MCF 10A (cell line): Measurements from ENCODE around the gene CCDC39. TPM values are rescaled to one million over a fixed set of nuclear protein-coding genes. Genes with fewer than 3 reads are reported as not detected.
A peak's percentile ranks its signal among the peaks of the same experiment; 100 is the strongest.

Experiments
- BruUV-seq: library from RNA; stranded (reverse); fragments of 400-500 nt; replicated peaks from 2 replicates; lab custom pipeline; 2021; lab: Mats Ljungman, UMichigan
- CTCF ChIA-PET: fragments of 300-600 bp; sonication (Branson Sonifier 250); formaldehyde crosslinking; extraction: SDS; loops from one replicate; lab custom pipeline; 2021; ENCODE audit warnings: antibody characterized with exemption, inconsistent platforms; lab: Yijun Ruan, JAX
- POLR2A ChIA-PET: fragments of 300-600, 350-650 bp; sonication (Branson Sonifier 250); formaldehyde crosslinking; extraction: SDS; loops from one replicate; lab custom pipeline; 2020; ENCODE audit warnings: antibody characterized with exemption, inconsistent platforms; lab: Yijun Ruan, JAX
- DNase-seq: peaks from one replicate; pipeline ENCODE4 v3.0.0-alpha.2; 2018; ENCODE audit not compliant: unreplicated experiment
- H3K27ac Mint-ChIP-seq: one replicate; pipeline ENCODE4 v1.8.0; 2022; ENCODE audit warnings: mild to moderate bottlenecking, low read depth, mixed read lengths; ENCODE audit not compliant: unreplicated experiment
- H3K27me3 Mint-ChIP-seq: one replicate; pipeline ENCODE4 v1.8.0; 2022; ENCODE audit warnings: mixed read lengths; ENCODE audit not compliant: insufficient read depth, unreplicated experiment
- H3K36me3 Mint-ChIP-seq: one replicate; pipeline ENCODE4 v1.8.0; 2022; ENCODE audit warnings: mild to moderate bottlenecking, moderate library complexity, mixed read lengths; ENCODE audit not compliant: insufficient read depth, unreplicated experiment
- H3K4me1 Mint-ChIP-seq: one replicate; pipeline ENCODE4 v1.8.0; 2022; ENCODE audit warnings: mixed read lengths; ENCODE audit not compliant: insufficient read depth, unreplicated experiment
- H3K4me3 Mint-ChIP-seq: one replicate; pipeline ENCODE4 v1.8.0; 2022; ENCODE audit warnings: mild to moderate bottlenecking, moderate library complexity, mixed read lengths; ENCODE audit not compliant: unreplicated experiment
- H3K9me3 Mint-ChIP-seq: one replicate; pipeline ENCODE4 v1.8.0; 2022; ENCODE audit warnings: mixed read lengths; ENCODE audit not compliant: unreplicated experiment
- intact Hi-C: fragments of 100-400 bp; cut with micrococcal nuclease; formaldehyde crosslinking; loops from 2 replicates; pipeline ENCODE4 v1.14.1; 2022
- total RNA-seq: library from RNA; stranded (reverse); gene quantifications from 2 replicates; pipeline ENCODE4 v1.2.3, GENCODE V29; 2022
- TF ChIP-seq, protein P1 (sequence below): fragments of 200-600 bp; IDR thresholded peaks from one replicate; pipeline ENCODE4 v1.8.0; 2022; ENCODE audit warnings: antibody characterized with exemption, mild to moderate bottlenecking; ENCODE audit not compliant: unreplicated experiment

Gene CCDC39
- total RNA-seq, 1 experiment from 2014 or later, result not detected

DNA sequence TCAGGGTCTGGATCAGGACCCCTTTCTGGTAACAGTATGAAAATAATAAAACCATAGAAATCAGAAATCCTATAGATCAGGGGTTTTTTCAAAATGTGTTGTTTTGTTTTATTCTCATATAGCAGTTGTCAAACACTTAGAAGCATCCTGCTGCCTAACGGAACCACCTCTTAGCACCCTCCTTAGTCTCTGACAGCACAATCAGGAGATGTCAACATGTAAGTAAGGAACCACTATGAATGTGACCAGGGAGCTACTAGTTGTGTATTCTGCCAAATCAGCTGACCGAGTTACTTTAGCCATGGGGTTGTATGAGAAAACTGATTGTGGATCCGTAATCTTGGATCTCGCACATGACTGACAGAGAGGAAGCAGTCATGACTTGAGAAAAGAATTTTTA, 22.2 kb downstream of the CCDC39 start:
- BruUV-seq, result no TSS peak
- Mint-ChIP-seq H3K27ac (no peak overlapping the region), H3K36me3 (no peaks in the 10 kb centered on the region), H3K9me3 (no peaks in the 10 kb centered on the region), H3K4me1 (peaks cover 5% of the 10 kb centered on the region), H3K4me3 (no peak overlapping the region), H3K27me3 (no peaks in the 10 kb centered on the region)
- intact Hi-C loops, result no loop called here
- DNase-seq, result no peak
- TF ChIP-seq, protein P1, sequence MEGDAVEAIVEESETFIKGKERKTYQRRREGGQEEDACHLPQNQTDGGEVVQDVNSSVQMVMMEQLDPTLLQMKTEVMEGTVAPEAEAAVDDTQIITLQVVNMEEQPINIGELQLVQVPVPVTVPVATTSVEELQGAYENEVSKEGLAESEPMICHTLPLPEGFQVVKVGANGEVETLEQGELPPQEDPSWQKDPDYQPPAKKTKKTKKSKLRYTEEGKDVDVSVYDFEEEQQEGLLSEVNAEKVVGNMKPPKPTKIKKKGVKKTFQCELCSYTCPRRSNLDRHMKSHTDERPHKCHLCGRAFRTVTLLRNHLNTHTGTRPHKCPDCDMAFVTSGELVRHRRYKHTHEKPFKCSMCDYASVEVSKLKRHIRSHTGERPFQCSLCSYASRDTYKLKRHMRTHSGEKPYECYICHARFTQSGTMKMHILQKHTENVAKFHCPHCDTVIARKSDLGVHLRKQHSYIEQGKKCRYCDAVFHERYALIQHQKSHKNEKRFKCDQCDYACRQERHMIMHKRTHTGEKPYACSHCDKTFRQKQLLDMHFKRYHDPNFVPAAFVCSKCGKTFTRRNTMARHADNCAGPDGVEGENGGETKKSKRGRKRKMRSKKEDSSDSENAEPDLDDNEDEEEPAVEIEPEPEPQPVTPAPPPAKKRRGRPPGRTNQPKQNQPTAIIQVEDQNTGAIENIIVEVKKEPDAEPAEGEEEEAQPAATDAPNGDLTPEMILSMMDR, result no peak
- ChIA-PET POLR2A (no interaction called here), CTCF (interaction anchor here (1.2 kb wide), 1 partner anchor 11 kb away, joined by 7 read pairs; no protein-coding TSS in a partner anchor)

DNA sequence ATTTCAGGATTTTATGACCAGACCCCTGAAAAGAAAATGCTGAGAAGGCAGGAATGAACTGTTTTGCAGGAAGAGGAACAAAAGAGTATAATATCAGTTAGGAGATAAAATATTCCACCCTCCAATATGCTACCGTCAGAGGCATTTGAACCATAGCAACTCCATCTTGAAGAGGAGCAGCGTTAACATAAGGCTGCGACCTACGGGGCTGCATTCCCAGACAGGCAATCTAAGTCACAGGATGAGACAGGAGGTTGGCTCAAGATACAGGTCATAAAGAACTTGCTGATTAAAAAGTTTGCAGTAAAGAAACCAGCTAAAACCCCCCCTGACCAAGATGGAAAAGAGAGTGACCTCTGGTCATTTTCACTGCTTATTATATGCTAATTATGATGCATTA, 22.9 kb downstream of the CCDC39 start:
- no TSS peak for BruUV-seq
- ChIA-PET CTCF (no interaction called here), POLR2A (no interaction called here)
- Mint-ChIP-seq H3K9me3 (no peaks in the 10 kb centered on the region), H3K27ac (no peak overlapping the region), H3K4me3 (no peak overlapping the region), H3K4me1 (peaks cover 5% of the 10 kb centered on the region), H3K36me3 (no peaks in the 10 kb centered on the region), H3K27me3 (no peaks in the 10 kb centered on the region)
- TF ChIP-seq, protein P1, result no peak
- no peak for DNase-seq
- intact Hi-C loops, result no loop called here

DNA sequence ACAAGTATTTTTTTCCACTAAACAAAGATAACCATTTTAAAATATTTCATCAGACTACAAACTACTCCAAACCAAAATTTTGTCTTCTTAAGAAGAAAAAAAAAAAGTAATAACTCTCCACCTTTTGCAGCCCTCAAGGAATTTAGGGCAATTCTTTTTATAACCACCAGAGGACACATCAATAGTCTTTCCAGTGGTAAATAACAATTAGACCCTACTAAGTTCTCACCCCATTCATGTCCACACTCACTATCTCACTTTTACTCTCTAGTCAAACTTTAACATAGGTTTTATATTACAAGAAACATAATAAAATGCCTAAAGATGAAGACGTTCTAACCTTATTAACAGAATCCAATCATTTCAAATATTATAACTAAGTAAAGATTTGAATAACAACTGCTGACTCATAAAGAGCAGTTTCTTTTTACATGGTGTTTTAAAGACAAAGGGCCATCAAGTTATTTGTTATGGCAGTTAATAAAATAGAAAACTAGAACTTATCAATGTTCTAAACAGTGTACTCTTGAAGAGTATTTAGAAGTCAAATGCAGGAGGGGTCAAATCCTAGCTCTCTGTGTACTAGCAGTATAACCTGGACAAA, 33.0 kb downstream of the CCDC39 start:
- Mint-ChIP-seq H3K4me3 (no peak overlapping the region), H3K27ac (no peak overlapping the region), H3K4me1 (no peaks in the 10 kb centered on the region), H3K9me3 (no peaks in the 10 kb centered on the region), H3K36me3 (no peaks in the 10 kb centered on the region), H3K27me3 (no peaks in the 10 kb centered on the region)
- DNase-seq, result peak; percentile 8
- intact Hi-C loops, result no loop called here
- TF ChIP-seq, protein P1, result peak; percentile 36
- BruUV-seq, result no TSS peak
- ChIA-PET CTCF (interaction anchor here (1.6 kb wide), 1 partner anchor 12 kb away, joined by 7 read pairs; no protein-coding TSS in a partner anchor), POLR2A (no interaction called here)

DNA sequence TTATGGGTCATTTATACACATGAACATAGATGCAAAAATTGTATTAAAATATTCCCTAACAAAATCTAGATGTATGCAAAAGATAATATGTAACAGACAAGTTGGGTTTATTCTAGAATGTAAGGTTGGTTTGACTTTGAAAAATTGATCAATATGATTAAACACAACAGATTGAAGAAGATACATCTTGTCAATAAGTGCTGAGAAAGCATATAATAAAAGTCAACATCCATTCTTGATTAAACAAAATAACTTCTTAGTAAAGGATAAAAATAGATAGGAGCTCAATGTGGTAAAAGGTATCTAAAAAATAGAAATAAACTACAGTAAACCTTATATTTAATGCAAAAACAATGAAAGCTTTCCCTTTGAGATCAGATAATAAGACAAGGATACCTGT, 38.3 kb downstream of the CCDC39 start:
- CTCF ChIA-PET, result no interaction called here
- no peak overlapping the region for H3K27ac Mint-ChIP-seq
- no peaks in the 10 kb centered on the region for H3K9me3 Mint-ChIP-seq
- no peaks in the 10 kb centered on the region for H3K4me1 Mint-ChIP-seq
- intact Hi-C loops, result no loop called here
- POLR2A ChIA-PET, result no interaction called here
- TF ChIP-seq, protein P1, result no peak
- H3K27me3 Mint-ChIP-seq, result peaks cover 11% of the 10 kb centered on the region
- no peak overlapping the region for H3K4me3 Mint-ChIP-seq
- no peaks in the 10 kb centered on the region for H3K36me3 Mint-ChIP-seq
- no TSS peak for BruUV-seq
- DNase-seq, result no peak
